Measurements from ENCODE around the gene CLK3. TPM values are rescaled to one million over a fixed set of nuclear protein-coding genes. Genes with fewer than 3 reads are reported as not detected.

Gene CLK3
- total RNA-seq, 1 donor from 2014 or later = 65.8 TPM

GRCh38 chr15:74618841-74619596 is 3.4 kb downstream of the CLK3 start:
- Histone ChIP-seq H3K4me1 (ENCODE audit: insufficient read depth, low read length) (peaks cover 17% of the 10 kb centered on the region), H3K27ac (ENCODE audit: low read depth, low read length) (no peak overlapping the region), H2AFZ (ENCODE audit: low read depth, low read length) (no peak overlapping the region), H3K36me3 (ENCODE audit: insufficient read depth, low read length) (peaks cover 33% of the 10 kb centered on the region), H3K4me2 (ENCODE audit: low read length) (no peak overlapping the region), H3K4me3 (ENCODE audit: insufficient read depth, low read depth, low read length) (no peak overlapping the region), H4K20me1 (ENCODE audit: insufficient read depth, low read length) (peaks cover 77% of the 10 kb centered on the region), H3K79me2 (ENCODE audit: insufficient read depth, low read length) (peaks cover 88% of the 10 kb centered on the region), H3K9ac (ENCODE audit: low read length) (no peak overlapping the region), H3K9me3 (ENCODE audit: insufficient read depth, low read depth, low read length) (no peaks in the 10 kb centered on the region), H3K27me3 (ENCODE audit: insufficient read depth, low read length) (no peaks in the 10 kb centered on the region)
- H3K27me3 Mint-ChIP-seq (ENCODE audit: low read depth, unreplicated experiment) = no peaks in the 10 kb centered on the region
- no peak for TF ChIP-seq CTCF (IDR thresholded peaks at IDR 0.05; ENCODE audit: insufficient read depth, low read depth, low read length)
- no peak for TF ChIP-seq EZH2 (IDR thresholded peaks at IDR 0.05; ENCODE audit: insufficient read depth, low read length)
- H3K4me1 Mint-ChIP-seq (ENCODE audit: low read depth, unreplicated experiment) = peaks cover 13% of the 10 kb centered on the region
- no peak for FAIRE-seq
- peaks cover 17% of the 10 kb centered on the region for H3K36me3 Mint-ChIP-seq (ENCODE audit: low read depth, unreplicated experiment)
- H3K9me3 Mint-ChIP-seq (ENCODE audit: unreplicated experiment) = no peaks in the 10 kb centered on the region
- H3K27ac Mint-ChIP-seq (ENCODE audit: unreplicated experiment) = no peak overlapping the region
- DNase-seq (ENCODE audit: low read depth) = no peak
- H3K4me3 Mint-ChIP-seq (ENCODE audit: unreplicated experiment) = no peak overlapping the region

GRCh38 chr15:74619916-74620635 is 4.4 kb downstream of the CLK3 start:
- TF ChIP-seq EZH2 (IDR thresholded peaks at IDR 0.05; ENCODE audit: insufficient read depth, low read length) = no peak
- no peak for TF ChIP-seq CTCF (IDR thresholded peaks at IDR 0.05; ENCODE audit: insufficient read depth, low read depth, low read length)
- Mint-ChIP-seq H3K9me3 (ENCODE audit: unreplicated experiment) (no peaks in the 10 kb centered on the region), H3K27me3 (ENCODE audit: low read depth, unreplicated experiment) (no peaks in the 10 kb centered on the region), H3K36me3 (ENCODE audit: low read depth, unreplicated experiment) (peaks cover 22% of the 10 kb centered on the region), H3K27ac (ENCODE audit: unreplicated experiment) (no peak overlapping the region), H3K4me3 (ENCODE audit: unreplicated experiment) (no peak overlapping the region), H3K4me1 (ENCODE audit: low read depth, unreplicated experiment) (peaks cover 13% of the 10 kb centered on the region)
- Histone ChIP-seq H3K27me3 (ENCODE audit: insufficient read depth, low read length) (no peaks in the 10 kb centered on the region), H3K9me3 (ENCODE audit: insufficient read depth, low read depth, low read length) (no peaks in the 10 kb centered on the region), H3K4me2 (ENCODE audit: low read length) (no peak overlapping the region), H3K9ac (ENCODE audit: low read length) (no peak overlapping the region), H3K36me3 (ENCODE audit: insufficient read depth, low read length) (peaks cover 42% of the 10 kb centered on the region), H3K4me1 (ENCODE audit: insufficient read depth, low read length) (peaks cover 10% of the 10 kb centered on the region), H4K20me1 (ENCODE audit: insufficient read depth, low read length) (peaks cover 88% of the 10 kb centered on the region), H2AFZ (ENCODE audit: low read depth, low read length) (no peak overlapping the region), H3K4me3 (ENCODE audit: insufficient read depth, low read depth, low read length) (no peak overlapping the region), H3K27ac (ENCODE audit: low read depth, low read length) (no peak overlapping the region), H3K79me2 (ENCODE audit: insufficient read depth, low read length) (peaks cover 90% of the 10 kb centered on the region)
- DNase-seq (ENCODE audit: low read depth) (no peak), FAIRE-seq (no peak)
